SHP77 (cell line): ENCODE data around the gene ATP2A2.
A peak's percentile ranks its signal among the peaks of the same experiment; 100 is the strongest.
"Not testable (repeated sequence)": the region's sequence is repeated elsewhere in the genome, so short reads cannot be mapped to it uniquely, and the experiment has no call there.

Experiments used
- DNase-seq, 2 experiments: peaks; one replicate each; lab custom pipeline; 2025; lab: John Stamatoyannopoulos, UW

ATP2A2 gene

DNA sequence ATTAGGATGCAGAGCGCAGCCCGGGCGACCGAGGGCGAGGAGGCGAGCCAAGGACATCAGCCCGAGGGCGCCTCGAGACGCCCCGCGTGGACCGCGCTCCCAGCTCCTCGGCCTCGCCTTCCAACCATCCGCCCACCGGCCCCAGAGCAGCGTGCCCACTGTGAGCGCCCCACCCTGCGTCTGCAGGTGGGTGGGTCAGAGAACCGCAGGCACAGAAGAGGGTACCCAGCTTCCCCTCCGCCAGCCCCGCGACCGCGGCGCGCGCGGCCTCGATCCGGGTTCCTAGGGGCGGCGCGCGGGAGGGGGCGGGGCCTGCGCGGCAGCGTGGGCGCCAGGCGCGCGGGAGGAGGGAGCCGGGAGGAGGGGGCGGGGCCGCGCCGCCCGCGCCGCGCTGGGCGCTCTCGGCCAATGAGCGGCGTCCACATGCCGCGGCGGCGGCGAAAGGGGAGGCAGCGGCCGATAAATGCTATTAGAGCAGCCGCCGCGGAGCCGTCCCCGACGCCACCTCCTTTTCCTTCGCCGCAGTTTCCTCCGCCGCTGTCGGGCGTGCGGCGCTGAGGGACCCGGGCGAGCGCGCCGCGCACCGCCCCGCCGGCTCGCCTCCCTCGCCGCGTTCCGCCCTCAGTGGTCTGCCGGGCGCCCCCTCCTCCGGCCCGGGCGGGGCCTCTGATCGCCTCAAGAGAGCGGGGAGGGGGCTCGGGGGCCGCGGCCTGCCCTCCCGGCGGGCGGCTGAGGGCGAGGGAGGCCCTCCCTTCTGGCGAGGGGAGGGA is at the start of gene ATP2A2:
ATP2A2 (plus strand) TSS at position 469 of the 770 bp plus-strand sequence. CDS start 543 bp downstream, outside the sequence.
- DNase-seq, result peak; percentile 79 to 80

DNA sequence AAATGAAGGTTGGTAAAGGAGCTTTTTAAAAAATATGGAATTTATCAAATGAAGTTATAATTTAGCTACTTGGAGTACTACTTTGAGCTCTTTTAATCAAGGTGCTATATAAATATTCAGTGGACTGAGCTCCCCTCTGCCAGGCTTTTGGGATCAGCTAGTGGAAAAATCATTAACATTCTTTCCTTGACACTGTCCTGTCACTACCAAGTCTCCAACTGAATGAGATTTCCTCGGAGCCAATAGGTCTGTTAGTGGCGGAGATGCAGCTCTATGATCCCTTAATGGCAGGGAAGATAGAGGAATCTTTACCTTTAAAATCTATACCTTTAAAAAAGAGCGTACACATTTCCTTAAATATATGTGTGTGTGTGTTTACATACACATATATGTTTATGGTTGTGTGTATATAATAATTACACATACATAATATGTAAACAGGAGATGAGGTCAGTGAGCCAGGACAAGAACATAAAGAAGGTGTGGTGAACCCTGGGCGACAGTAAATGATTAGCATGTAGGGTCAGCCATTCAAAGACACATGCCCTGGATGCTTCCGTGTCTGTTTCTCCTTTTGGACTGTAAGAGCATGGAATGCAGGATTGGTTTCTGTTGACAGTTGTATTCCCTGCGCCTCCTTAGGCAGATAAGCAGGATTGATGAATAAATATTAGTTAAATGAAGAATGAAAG is 47.7 kb upstream of the ATP2A2 start:
- no peak for DNase-seq

DNA sequence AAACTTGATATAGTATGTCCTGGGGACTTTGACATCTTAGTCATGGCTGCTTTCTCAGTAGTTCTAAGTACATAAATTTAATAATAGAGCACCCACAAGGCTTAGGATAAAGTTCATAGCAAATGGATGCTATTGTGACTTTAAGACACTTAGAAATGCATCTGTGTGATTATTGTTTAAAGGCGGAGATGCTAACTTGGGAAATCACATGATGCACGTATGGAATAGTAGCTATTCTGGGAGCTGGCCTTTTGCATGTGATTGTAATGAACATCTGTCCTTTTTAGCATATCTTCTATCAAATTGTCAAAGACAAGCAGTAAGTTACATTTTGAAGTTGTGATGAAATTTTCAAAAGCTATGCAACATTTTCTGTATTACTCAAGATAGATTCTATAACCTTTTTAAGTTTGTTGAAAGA is 46.7 kb upstream of the ATP2A2 start:
- DNase-seq, result no peak

DNA sequence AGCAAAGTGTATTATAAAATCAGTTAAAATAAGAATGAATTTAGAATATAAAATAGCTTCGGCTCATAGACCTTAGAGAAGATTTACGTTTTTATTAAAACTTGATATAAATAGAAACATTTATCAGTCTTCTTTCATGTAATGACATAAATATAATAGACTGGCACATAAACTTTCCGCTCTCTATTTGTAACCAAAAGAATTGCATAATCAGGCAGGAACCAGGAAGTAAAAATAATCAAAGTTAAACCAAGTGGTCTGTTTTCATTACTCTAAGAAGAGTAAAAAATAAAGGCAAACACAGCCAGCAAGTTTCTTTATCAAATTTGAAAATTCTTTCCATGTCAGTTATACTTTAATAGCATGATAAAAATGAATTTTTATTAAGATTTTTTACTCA is 46.3 kb upstream of the ATP2A2 start:
- DNase-seq, result no peak

DNA sequence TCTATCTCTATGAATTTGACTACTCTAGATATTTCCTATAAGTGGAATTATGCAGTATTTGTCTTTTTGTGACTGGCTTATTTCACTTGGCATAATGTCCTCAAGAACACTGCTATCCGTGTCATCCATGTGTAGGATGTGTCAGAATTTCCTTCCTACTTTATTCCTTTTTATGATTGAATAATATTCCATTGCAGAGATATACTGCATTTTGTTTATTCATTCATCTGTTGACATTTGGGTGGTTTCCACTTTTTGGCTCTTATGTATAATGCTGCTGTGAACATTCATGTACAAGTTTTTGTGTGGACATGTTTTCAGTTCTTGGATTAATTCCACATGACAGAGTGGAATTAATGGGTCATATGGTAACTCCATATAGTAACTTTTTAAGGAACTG is 45.7 kb upstream of the ATP2A2 start:
- no peak for DNase-seq

DNA sequence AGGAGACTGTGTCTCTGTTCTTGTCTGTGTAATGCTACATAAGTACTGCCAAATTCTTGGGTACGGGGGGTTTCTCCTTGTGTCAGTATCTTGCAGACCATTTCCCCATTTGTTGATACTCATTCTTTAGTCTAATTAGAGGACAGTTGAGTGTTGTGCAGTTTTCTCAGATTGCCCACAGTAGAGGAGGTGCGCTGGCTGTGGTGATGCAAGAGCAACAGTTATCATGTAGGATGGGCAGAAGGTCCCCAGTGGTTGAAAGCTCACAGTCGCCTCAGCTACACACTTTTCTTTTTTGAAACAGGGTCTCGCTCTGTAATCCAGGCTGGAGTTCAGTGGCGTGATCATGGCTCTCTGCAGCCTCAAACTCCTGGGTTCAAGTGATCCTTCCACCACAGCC is 37.8 kb upstream of the ATP2A2 start:
- DNase-seq, result no peak

DNA sequence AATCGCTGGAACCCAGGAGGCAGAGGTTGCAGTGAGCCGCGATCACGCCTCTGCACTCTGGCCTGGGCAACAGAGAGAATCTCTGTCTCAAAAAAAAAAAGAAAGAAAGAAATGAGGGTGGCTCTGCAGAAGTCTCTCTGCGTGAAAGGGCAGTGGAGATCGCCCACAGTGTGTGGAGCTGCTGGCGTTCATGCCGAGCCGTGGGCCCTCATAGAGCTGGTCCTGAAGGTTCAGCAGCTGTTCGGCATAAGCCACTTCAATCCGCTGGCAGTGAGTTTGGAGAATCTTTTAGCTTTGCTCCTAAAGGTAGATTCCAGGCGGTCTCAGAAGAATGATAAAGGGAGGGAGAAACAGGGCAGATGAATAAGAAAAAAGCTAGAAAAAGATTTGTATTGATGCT is 36.7 kb upstream of the ATP2A2 start:
- DNase-seq, result no peak

DNA sequence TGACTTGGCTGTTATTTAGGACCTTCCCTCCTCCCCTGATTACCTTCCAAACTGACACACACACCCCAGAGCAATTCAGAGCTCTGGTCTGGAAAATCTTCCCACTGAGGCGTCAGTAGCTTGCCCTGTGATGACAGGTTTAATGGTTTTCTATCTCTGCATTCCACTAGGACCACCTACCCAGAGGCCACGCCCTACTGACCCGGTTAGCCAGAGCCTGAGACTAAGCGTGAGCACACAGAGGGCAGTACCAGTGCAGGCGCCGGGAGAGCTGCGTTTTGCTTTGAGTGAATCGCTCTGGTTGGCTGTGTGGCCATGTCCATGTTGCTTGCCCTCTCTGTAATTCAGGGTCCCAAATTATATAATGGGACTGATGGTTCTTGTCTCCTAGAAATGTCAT is 36.2 kb upstream of the ATP2A2 start:
- no peak for DNase-seq

DNA sequence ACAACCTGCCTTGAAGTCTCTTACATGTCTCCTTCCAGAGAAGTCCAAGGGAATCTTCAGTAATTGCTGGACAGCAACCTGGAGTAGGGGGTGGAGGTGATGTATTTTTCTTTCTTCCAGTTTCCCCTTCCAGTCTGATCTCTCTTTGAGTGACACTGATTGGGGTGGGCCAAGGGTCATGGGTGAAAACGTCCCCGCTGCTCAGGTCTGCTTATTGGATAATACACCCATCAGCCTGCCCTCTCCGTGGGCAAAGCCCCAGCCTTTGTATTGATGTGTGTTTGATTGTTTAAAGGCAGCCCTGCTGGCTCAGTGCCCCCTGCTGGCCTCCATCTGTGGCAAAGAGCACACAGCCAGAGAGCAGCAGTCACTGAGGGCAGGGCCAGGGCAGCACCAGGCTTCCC is 35.7 kb upstream of the ATP2A2 start:
- DNase-seq, result peak; percentile 4 to 43

DNA sequence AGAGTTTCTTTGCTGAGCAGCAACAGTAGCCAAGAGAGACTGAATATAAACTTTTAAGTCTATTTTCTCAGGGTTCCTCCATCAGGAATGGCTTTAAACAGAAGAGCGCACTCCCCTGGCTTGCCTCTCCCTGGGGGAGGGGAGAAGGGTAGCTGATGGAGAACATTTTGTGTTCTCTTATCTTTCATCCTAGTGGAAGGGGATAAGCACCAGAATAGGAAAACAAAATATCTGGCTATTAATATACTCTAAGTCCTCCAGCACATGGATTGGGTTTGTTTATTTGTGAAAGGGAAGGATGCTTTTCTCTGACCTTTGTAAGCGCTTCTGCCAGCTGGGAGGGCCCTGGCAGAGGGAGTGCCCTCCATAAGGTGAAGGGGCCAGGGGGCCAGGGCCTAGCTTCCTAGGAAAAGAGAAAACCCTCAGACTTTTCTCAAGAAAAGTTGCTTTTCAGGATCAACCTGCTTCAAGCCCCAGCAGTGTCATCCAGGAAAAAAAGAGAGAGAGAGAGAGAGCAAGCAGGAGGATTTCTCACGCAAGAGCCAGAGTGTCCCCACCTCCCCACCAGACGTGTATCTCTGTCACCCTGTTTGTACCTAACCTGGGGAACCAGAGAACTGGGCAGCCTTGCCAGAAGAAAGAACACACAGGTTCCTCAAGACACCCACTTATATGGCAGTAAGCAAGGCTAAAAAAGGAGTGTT is 34.3 kb upstream of the ATP2A2 start:
- no peak for DNase-seq

DNA sequence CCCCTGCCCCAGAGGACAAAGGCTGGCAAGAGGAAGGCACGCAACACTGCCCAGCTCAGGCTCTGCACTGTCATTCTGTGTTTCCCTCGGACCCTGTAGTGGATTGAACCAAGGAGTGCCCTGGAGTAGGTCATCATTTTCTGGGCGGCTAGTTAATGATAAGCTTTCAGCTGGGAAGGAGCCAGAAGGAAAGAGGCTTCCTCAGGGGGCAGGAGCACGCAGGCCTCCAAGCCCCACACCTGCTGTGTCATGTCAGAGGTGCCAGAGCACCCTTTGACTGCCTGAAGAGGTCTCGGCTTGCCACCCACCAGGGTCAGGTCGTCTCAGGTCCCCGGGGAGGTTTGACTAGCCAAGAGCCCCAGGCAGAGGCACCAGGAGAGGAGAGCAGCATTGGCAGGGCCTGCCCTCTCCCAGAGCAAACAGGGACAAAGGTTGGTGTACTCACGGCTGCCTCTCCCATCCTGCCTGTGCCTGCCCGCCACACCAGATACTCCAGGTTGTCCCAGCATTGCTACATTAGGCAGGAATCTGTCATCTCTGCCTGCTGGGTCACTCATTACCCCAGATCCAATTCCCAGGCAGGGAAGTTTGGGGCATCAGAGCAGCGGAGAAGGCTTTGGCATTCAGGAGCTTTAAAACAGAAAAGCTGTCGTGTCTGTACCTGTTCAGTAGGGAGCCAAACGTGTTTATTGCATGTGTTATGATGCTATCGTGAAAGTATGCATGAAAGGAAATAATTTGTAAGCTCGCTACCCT is 33.5 kb upstream of the ATP2A2 start:
- no peak for DNase-seq

DNA sequence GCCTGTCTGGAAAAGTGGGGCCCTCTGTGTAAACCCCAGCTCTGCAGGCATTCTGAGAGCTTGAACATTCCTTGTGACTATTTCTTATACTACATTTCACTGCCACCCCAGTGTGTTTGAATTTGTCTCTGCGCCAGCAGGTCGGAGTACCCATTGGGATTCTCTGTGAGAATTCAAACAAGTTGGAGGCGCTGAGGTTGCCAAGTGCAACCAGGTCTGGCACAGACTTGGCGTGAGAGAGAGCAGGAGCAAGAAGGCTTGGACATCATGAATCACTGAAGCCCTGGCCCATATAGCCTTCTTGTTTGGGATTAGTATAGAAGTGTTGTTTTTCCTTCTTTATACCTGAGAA is 33.0 kb upstream of the ATP2A2 start:
- no peak for DNase-seq

DNA sequence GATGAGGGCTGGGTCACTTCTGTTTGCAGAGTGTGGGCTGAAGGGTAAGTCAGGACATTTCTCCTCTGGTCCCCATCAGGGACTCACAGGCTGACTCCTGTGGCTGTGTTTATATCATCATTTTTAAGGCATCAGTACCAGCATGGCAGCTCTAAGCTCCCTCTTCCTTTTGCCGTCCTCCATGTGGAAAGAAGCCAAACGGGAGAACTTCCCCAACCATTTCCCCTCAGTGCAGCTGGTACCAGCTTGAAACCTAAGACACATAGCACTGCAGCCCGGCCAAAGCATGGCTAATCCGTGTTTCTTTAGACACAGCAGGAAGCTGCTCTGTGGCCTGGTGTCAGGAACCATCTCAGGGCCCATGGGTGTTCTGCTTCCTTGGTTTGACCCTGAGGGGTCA is 31.9 kb upstream of the ATP2A2 start:
- DNase-seq, result no peak

DNA sequence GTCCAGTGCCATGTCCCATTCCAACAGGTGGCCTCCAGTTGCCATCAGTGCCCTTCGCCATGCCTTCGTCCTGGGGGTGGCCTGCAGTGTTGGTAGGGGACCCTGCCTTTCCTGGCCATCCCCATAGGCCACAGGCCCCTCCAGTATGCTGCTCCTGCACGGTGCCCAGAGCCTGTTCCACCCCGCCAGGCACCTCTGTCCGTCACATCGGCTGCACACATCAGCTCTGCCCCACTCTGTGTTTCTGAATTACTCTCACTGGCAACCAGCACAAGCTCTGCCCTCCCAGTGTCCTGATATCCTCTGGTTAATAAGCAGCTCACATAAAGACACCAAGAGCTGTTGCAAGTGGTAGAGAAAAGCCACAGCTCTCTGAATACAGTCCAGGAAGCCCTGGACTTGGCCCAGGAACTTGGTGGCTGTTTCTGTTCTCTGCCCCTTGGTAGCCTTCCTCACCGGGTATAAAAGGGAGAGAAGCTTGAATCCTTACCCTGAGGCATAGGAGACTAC is 31.3 kb upstream of the ATP2A2 start:
- no peak for DNase-seq

DNA sequence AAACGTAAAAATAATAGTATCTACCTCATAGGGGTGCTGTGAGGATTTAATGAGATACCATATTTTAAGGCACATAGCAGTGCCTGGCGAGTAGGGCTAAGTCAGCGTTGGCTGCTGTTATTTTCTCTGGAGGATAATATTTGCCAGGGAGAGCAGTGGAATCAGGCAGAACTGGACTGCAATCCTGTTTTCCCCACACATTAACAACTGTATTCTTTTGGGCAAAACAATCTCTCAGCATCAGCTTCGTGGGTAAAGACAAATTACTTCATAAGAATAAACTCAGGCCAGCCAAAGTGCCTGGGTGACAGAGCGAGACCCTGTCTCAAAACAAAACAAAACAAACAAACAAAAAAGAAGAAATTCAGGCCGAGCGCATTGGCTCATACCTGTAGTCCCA is 29.7 kb upstream of the ATP2A2 start:
- DNase-seq, result no peak

DNA sequence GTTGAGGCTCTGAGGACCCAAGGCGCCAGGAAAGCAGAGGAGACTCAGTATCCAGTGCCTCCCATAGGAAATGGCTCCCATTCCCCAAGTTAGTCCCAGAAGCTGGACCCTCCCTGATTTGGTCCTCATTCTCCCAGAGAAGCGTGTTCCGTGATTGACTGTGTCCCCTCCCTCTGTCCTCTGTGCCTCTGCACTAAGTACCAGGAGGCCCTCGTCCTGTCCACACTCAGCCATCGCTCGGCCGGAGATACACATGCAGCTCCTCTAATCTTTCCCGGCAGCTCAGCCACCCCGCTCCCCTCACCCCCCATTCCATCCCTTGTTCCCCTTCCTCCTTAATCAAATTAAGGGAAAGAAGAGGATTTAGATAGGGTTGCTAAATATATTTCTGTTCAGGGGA is 28.3 kb upstream of the ATP2A2 start:
- no peak for DNase-seq

DNA sequence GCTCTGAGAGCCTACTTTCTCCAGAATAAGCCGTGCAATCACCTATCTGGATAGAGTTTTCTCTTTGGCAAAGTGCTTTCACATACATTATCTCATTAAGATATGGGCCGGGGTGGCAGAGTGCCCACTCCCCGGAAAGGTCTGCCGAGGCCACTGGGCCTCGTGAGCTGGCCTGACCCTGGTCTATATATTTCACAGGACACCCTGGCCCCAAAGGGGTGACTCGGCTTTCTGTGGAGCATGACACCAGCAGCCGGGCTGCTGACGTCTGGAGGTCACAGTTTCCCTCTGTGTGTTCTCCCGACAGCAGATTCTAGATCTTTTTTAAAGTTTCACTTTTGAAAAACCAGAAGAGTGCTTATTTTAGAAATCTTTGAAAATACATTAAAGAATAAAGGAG is 27.9 kb upstream of the ATP2A2 start:
- DNase-seq, result no peak

DNA sequence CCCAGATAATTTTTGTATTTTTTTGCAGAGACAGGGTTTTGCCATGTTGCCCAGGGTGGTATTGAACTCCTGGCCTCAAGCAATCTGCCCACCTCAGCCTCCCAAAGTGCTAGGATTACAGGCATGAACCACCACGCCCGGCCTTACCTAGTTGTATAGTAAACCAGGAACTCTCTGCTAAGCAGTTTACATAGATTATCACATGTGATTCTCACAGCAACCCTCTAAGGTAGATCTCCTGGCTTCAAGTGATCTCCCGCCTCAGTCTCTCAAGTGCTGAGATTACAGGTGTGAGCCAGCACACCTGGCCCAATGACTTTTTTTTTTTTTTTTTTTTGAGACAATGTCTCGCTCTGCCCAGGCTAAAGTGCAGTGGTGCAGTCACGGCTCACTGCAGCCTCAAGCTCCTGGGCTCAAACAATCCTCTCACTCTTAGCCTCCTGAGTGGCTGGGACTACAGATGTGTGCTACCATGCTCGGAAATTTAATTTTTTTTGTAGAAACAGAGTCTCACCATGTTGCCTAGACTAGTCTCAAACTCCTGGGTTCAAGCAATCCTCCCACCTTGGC is 26.0 kb upstream of the ATP2A2 start:
- no peak for DNase-seq

DNA sequence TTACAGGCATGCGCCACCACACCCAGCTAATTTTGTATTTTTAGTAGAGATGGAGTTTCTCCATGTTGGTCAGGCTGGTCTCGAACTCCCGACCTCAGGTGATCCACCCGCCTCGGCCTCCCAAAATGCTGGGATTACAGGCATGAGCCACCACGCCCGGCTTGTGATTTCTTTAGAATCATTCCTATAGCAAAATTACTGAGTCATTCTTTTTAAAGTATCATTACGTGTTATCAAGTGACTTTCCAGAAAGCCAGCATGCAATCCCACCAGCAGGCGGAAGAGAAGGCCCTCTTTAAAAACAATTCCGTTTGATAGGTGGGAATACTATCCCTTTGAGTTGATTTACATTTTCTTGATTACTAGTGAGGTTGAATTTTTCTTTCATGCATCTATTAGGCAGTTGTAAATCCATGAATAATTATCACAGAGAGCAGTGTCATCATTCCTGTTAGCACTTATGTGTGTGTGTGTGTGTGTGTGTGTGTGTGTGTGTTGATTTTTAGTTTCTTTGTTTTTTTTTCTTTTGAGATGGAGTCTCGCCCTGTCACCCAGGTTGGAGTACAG is 25.1 kb upstream of the ATP2A2 start:
- not testable (repeated sequence) for DNase-seq

DNA sequence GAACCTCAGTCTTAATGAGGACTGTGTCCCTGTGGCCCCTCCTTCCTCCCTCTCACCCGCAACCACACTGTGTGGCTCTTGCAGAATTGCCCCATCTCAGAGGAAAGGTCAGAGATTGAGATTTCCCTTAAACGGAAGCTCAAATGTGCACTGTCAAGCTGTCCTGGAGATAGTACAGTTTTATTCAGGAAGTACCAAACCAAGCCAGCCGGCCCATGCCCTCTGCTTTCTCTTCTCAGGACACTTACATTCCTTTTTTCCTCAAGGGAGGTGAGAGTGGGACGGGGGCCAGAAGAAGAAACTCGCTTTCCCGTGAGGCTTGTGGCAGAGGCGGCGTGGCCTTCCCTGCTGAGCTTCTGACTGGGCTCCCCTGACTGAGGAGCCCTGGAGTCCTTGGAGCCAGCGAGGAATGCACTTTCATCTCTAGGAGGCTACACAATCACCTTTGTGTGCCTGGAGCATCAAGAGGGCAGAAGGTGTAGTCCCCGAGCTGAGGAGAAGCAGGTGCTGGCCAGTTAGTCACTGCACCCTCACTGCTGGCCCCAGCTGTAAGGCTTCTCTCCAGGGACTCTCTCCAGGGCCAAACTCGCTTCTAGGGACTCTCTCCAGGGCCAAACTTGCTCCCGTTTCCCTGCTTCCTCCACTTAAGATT is 24.1 kb upstream of the ATP2A2 start:
- no peak for DNase-seq

DNA sequence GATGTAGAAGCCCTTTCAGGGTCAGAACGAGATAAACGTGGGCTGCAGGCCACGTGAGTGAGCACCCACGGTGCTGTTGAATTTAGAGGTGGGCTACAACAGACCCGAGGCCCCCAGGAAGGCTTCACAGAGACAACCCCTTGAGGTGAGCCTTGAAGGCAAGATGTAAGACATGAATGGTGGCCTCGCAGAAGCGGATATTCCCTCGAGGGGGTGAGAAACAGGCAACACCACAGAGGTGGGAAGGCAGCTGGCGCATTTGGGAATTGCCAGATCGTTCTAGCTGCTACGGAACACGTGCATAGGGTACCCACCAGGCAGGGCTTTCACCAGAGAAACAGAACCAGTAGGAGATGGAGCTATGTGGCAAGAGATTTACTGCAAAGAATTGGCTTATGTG is 22.6 kb upstream of the ATP2A2 start:
- no peak for DNase-seq
